ENCODE results near the gene INPP5D. TPM values are rescaled to one million over a fixed set of nuclear protein-coding genes. Genes with fewer than 3 reads are reported as not detected.

INPP5D gene
- total RNA-seq, 2 donors from 2014 or later, result 0.66 to 3.0 TPM

GRCh38 chr2:233117811-233118647 lies 57.9 kb downstream of the INPP5D start:
- no peak for DNase-seq
- H3K36me3 ChIP-seq (ENCODE audit: control insufficient read depth, insufficient read depth, low read length), result no peaks in the 10 kb centered on the region
- no peak overlapping the region for H3K4me3 ChIP-seq (ENCODE audit: low read length)
- H3K4me1 ChIP-seq (ENCODE audit: control insufficient read depth, insufficient read depth, low read length), result no peaks in the 10 kb centered on the region
- H3K9me3 ChIP-seq (ENCODE audit: control insufficient read depth, low read length), result no peaks in the 10 kb centered on the region
- Mint-ChIP-seq H3K27me3 (ENCODE audit: insufficient read depth) (peaks cover 4% of the 10 kb centered on the region), H3K27ac (no peak overlapping the region), H3K4me1 (peaks cover 17% of the 10 kb centered on the region), H3K36me3 (ENCODE audit: low read depth) (no peaks in the 10 kb centered on the region), H3K4me3 (no peak overlapping the region), H3K9me3 (no peaks in the 10 kb centered on the region)
- no peaks in the 10 kb centered on the region for H3K27me3 ChIP-seq (ENCODE audit: control insufficient read depth, insufficient read depth, low read length, poor library complexity, severe bottlenecking)
- H3K9ac ChIP-seq (ENCODE audit: extremely low read depth, low read length, poor library complexity, severe bottlenecking), result no peak overlapping the region
- 90 to 97% methylated on average over 9 to 12 of the region's 12 CpGs for WGBS, 2 experiments (ENCODE audit: insufficient coverage in 1 of 2, insufficient read length in 1 of 2)
- no peak overlapping the region for H3K27ac ChIP-seq (ENCODE audit: low read depth, low read length)
- TF ChIP-seq, protein P1, sequence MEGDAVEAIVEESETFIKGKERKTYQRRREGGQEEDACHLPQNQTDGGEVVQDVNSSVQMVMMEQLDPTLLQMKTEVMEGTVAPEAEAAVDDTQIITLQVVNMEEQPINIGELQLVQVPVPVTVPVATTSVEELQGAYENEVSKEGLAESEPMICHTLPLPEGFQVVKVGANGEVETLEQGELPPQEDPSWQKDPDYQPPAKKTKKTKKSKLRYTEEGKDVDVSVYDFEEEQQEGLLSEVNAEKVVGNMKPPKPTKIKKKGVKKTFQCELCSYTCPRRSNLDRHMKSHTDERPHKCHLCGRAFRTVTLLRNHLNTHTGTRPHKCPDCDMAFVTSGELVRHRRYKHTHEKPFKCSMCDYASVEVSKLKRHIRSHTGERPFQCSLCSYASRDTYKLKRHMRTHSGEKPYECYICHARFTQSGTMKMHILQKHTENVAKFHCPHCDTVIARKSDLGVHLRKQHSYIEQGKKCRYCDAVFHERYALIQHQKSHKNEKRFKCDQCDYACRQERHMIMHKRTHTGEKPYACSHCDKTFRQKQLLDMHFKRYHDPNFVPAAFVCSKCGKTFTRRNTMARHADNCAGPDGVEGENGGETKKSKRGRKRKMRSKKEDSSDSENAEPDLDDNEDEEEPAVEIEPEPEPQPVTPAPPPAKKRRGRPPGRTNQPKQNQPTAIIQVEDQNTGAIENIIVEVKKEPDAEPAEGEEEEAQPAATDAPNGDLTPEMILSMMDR (conservative IDR thresholded peaks at IDR 0.05), result peak; percentile 25

DNA sequence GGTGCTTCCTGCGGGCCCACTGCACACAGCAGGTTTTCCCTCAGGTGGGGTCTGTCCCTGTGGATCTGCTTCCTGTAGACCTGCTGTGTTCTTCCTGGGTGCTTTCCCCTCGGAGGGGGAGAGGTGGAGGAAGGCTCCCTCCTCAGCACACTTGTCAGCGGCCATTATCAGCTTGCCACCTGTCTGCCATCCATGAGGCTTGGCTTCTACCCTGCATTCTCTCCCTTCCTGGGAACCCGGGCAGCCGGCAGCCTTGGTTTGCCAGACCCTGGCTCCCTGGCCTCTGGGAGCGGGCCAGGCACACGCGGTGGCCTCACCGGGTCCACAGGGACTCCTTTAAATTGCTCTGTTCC lies 58.5 kb downstream of the INPP5D start:
- no peak overlapping the region for H3K9ac ChIP-seq (ENCODE audit: extremely low read depth, low read length, poor library complexity, severe bottlenecking)
- H3K4me3 ChIP-seq (ENCODE audit: low read length), result no peak overlapping the region
- no peaks in the 10 kb centered on the region for H3K9me3 ChIP-seq (ENCODE audit: control insufficient read depth, low read length)
- peaks cover 17% of the 10 kb centered on the region for H3K4me1 Mint-ChIP-seq
- no peaks in the 10 kb centered on the region for H3K36me3 Mint-ChIP-seq (ENCODE audit: low read depth)
- WGBS, 2 experiments (ENCODE audit: insufficient coverage in 1 of 2, insufficient read length in 1 of 2), result 90 to 94% methylated on average over 6 to 9 of the region's 9 CpGs
- no peak overlapping the region for H3K27ac Mint-ChIP-seq
- H3K27ac ChIP-seq (ENCODE audit: low read depth, low read length), result no peak overlapping the region
- no peaks in the 10 kb centered on the region for H3K36me3 ChIP-seq (ENCODE audit: control insufficient read depth, insufficient read depth, low read length)
- TF ChIP-seq, protein P1 (conservative IDR thresholded peaks at IDR 0.05), result no peak
- no peak for DNase-seq
- no peak overlapping the region for H3K4me3 Mint-ChIP-seq
- no peaks in the 10 kb centered on the region for H3K9me3 Mint-ChIP-seq
- no peaks in the 10 kb centered on the region for H3K4me1 ChIP-seq (ENCODE audit: control insufficient read depth, insufficient read depth, low read length)
- H3K27me3 Mint-ChIP-seq (ENCODE audit: insufficient read depth), result peaks cover 4% of the 10 kb centered on the region
- no peaks in the 10 kb centered on the region for H3K27me3 ChIP-seq (ENCODE audit: control insufficient read depth, insufficient read depth, low read length, poor library complexity, severe bottlenecking)

GRCh38 chr2:233119123-233119522 lies 59.0 kb downstream of the INPP5D start:
- Histone ChIP-seq H3K27me3 (ENCODE audit: control insufficient read depth, insufficient read depth, low read length, poor library complexity, severe bottlenecking) (no peaks in the 10 kb centered on the region), H3K9ac (ENCODE audit: extremely low read depth, low read length, poor library complexity, severe bottlenecking) (no peak overlapping the region), H3K4me1 (ENCODE audit: control insufficient read depth, insufficient read depth, low read length) (no peaks in the 10 kb centered on the region), H3K9me3 (ENCODE audit: control insufficient read depth, low read length) (no peaks in the 10 kb centered on the region), H3K36me3 (ENCODE audit: control insufficient read depth, insufficient read depth, low read length) (no peaks in the 10 kb centered on the region), H3K27ac (ENCODE audit: low read depth, low read length) (no peak overlapping the region), H3K4me3 (ENCODE audit: low read length) (no peak overlapping the region)
- DNase-seq, result no peak
- Mint-ChIP-seq H3K27me3 (ENCODE audit: insufficient read depth) (peaks cover 4% of the 10 kb centered on the region), H3K9me3 (no peaks in the 10 kb centered on the region), H3K36me3 (ENCODE audit: low read depth) (no peaks in the 10 kb centered on the region), H3K27ac (no peak overlapping the region), H3K4me1 (peaks cover 17% of the 10 kb centered on the region), H3K4me3 (no peak overlapping the region)
- WGBS, 2 experiments (ENCODE audit: insufficient coverage in 1 of 2, insufficient read length in 1 of 2), result 91 to 93% methylated on average over 7 to 8 of the region's 8 CpGs
- TF ChIP-seq, protein P1 (conservative IDR thresholded peaks at IDR 0.05), result no peak
